K562 (cell line): ENCODE data around the gene SUPT5H. TPM values are rescaled to one million over a fixed set of nuclear protein-coding genes. Genes with fewer than 3 reads are reported as not detected.

Source experiments
- CREB3L1 ChIP-seq: fragments of 450-650 bp; IDR thresholded peaks from 2 replicates; pipeline ENCODE4 v1.6.1; 2014; ENCODE audit warnings: low read depth, mild to moderate bottlenecking, moderate library complexity, borderline replicate concordance
- DNMT1 ChIP-seq: fragments of 450-650 bp; IDR thresholded peaks from 2 replicates; pipeline ENCODE4 v1.6.1; 2016; ENCODE audit warnings: antibody characterized with exemption, mild to moderate bottlenecking
- E2F3 ChIP-seq: fragments of 250-450 bp; sonication (Bioruptor Pico); IDR thresholded peaks from 2 replicates; pipeline ENCODE4 v1.4.0; 2020; ENCODE audit warnings: mild to moderate bottlenecking
- GATA2 ChIP-seq: sonication (generic); formaldehyde crosslinking; IDR thresholded peaks from 2 replicates; pipeline ENCODE4 v1.4.0; 2020; ENCODE audit warnings: mild to moderate bottlenecking, missing genetic modification reagents
- KDM2B ChIP-seq: fragments of 250-450 bp; sonication (Bioruptor Pico); IDR thresholded peaks from 2 replicates; pipeline ENCODE4 v1.8.0; 2021; ENCODE audit warnings: mild to moderate bottlenecking, moderate library complexity
- LARP7 ChIP-seq: fragments of 450-650 bp; IDR thresholded peaks from 2 replicates; pipeline ENCODE4 v1.6.1; 2016
- NCOA4 ChIP-seq: fragments of 450-650 bp; IDR thresholded peaks from 2 replicates; pipeline ENCODE4 v1.6.1; 2018; ENCODE audit warnings: mild to moderate bottlenecking; ENCODE audit not compliant: partially characterized antibody
- NR4A1 ChIP-seq, 2 experiments: fragments of 250-450 bp in 1 of 2; fragments of 450-650 bp in 1 of 2; sonication (Bioruptor Pico) in 1 of 2; IDR thresholded peaks; 2 replicates each; pipeline versions ENCODE4 v1.4.0 to v1.6.1; 2016 to 2020; ENCODE audit warnings: mild to moderate bottlenecking in 2 of 2, missing compliant biosample characterization in 1 of 2, missing genetic modification characterization in 1 of 2, moderate library complexity in 1 of 2
- NRF1 ChIP-seq, 2 experiments: fragments of 450-650 bp; IDR thresholded peaks in 1 of 2; conservative IDR thresholded peaks in 1 of 2; 2 replicates each; pipeline ENCODE4 v1.6.1; 2014; ENCODE audit warnings: mild to moderate bottlenecking in 2 of 2
- SMARCA4 ChIP-seq: fragments of 450-650 bp; IDR thresholded peaks from 2 replicates; pipeline ENCODE4 v1.6.1; 2016
- SP2 ChIP-seq: IDR thresholded peaks from 2 replicates; pipeline ENCODE4 v1.6.1; 2011; ENCODE audit warnings: mild to moderate bottlenecking, low read depth, low read length, moderate library complexity; ENCODE audit not compliant: poor library complexity, severe bottlenecking; ENCODE audit errors: extremely low read depth
- TCF7 ChIP-seq: sonication (generic); IDR thresholded peaks from 2 replicates; pipeline ENCODE4 v1.6.1; 2016; ENCODE audit warnings: antibody characterized with exemption, borderline replicate concordance
- THAP12 ChIP-seq: fragments of 250-450 bp; sonication (Bioruptor Pico); IDR thresholded peaks from 2 replicates; pipeline ENCODE4 v1.9.0; 2021; ENCODE audit warnings: mild to moderate bottlenecking, inconsistent platforms
- ZNF253 ChIP-seq: fragments of 250-450 bp; sonication (Bioruptor Pico); conservative IDR thresholded peaks from 2 replicates; pipeline ENCODE4 v1.6.1; 2021; ENCODE audit warnings: mild to moderate bottlenecking
- ZNF274 ChIP-seq: IDR thresholded peaks from 2 replicates; pipeline ENCODE4 v1.6.1; 2011; ENCODE audit warnings: low read depth, mild to moderate bottlenecking, low read length, moderate library complexity, borderline replicate concordance
- ZSCAN29 ChIP-seq: fragments of 450-650 bp; IDR thresholded peaks from 2 replicates; pipeline ENCODE4 v1.6.1; 2017
- polyA plus RNA-seq, 8 experiments: library from polyadenylated mRNA; depleted of rRNA in 4 of 8; stranded (reverse) in 5 of 8; unstranded in 3 of 8; fragments of >200 nt; fragmentation: Nextera tagmentation in 2 of 8; fragmentation: Illumina TruSeq in 1 of 8; extraction: Ambion mirVana in 2 of 8; extraction: Trizol in 1 of 8; gene quantifications; 2 replicates each; pipeline versions ENCODE4 v1.2.1 to v1.2.3, GENCODE V29; 2011 to 2014; ENCODE audit warnings: inconsistent platforms in 1 of 8, missing spikeins in 1 of 8
- total RNA-seq, 7 experiments: library from RNA; depleted of rRNA in 6 of 7; stranded (reverse); fragments of >200 nt in 6 of 7; fragmentation: Illumina TruSeq in 2 of 7; extraction: Trizol in 2 of 7; gene quantifications; 2 replicates each; pipeline versions ENCODE4 v1.2.1 to v1.2.3, GENCODE V29; 2011 to 2021; ENCODE audit warnings: low replicate concordance in 1 of 7
- TF ChIP-seq, protein P1 (sequence below): fragments of 450-650 bp; formaldehyde crosslinking; IDR thresholded peaks from 2 replicates; pipeline ENCODE4 v1.4.0; 2022; ENCODE audit warnings: mild to moderate bottlenecking, moderate library complexity
- TF ChIP-seq, protein P2 (sequence below): fragments of 450-650 bp; formaldehyde crosslinking; IDR thresholded peaks from 2 replicates; pipeline ENCODE4 v1.4.0; 2020; ENCODE audit warnings: mild to moderate bottlenecking, mixed read lengths

The SUPT5H gene
- total and polyA plus RNA-seq, 9 of the 15 experiments (the other 6 are each of a cell fraction or from before 2014, with no cell fraction given): 13.3 to 85.9 (median 35.9) TPM

DNA sequence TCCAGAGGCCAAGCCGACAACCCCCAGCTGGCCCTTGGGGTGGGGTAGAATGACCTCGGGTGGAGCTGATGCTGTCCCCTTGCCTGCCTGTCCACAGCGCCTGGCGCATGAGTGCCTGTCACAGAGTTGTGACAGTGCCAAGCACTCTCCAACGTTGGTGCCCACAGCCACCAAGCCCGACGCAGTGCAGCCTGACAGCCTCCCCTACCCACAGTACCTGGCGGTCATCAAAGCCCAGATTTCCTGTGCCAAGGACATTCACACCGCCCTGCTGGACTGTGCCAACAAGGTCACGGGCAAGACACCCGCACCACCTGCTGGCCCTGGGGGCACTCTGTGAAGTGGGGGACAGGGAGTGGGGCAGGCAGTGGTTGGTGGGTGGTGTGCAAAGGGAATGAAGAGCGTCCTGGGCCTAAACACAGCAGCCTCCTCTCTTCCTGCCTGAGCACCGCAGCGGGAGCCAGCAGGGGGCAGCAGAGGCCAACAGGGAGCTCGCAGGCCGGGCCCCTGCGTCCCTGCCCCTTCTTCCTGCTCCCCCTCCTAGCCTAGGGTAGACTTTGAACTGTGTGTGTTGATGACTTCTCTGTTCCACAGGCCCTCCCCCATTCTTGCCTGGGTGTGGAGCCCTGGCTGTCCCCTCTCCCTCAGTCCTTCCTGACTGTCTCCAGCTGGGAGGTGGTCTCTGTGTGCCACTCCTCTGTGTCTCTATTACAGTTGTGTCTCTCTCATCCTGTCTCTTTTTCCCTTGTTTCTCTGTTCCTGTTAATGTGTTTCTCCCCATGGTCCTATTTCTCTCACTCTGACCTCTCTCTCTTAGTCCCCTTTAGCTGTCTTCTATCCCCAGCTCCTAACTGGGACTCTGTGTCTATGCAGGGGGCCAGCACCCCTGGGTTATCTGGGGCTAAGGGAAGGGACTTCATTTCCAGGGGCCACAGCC lies 47.8 kb upstream of the SUPT5H start (continued):
- TF ChIP-seq CREB3L1 (no peak), LARP7 (no peak), DNMT1 (no peak), ZNF253 (CRISPR knock-in tag) (no peak), NR4A1 (CRISPR knock-in tag; IDR thresholded peaks at IDR 0.05) (no peak), NR4A1 (tag; IDR thresholded peaks at IDR 0.05) (no peak), GATA2 (CRISPR knock-in tag) (no peak), NCOA4 (no peak), ZSCAN29 (no peak), KDM2B (CRISPR knock-in tag) (no peak), ZNF274 (no peak), SMARCA4 (peak; percentile 54; the same call in 1 of the 2 replicates), SP2 (no peak), THAP12 (CRISPR knock-in tag) (no peak), NRF1 (conservative IDR thresholded peaks at IDR 0.05 in 1 of 2, IDR thresholded peaks at IDR 0.05 in 1 of 2) (no peak), E2F3 (CRISPR knock-in tag) (no peak), TCF7 (no peak)
- TF ChIP-seq, protein P1, sequence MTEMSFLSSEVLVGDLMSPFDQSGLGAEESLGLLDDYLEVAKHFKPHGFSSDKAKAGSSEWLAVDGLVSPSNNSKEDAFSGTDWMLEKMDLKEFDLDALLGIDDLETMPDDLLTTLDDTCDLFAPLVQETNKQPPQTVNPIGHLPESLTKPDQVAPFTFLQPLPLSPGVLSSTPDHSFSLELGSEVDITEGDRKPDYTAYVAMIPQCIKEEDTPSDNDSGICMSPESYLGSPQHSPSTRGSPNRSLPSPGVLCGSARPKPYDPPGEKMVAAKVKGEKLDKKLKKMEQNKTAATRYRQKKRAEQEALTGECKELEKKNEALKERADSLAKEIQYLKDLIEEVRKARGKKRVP: no peak
- TF ChIP-seq, protein P2, sequence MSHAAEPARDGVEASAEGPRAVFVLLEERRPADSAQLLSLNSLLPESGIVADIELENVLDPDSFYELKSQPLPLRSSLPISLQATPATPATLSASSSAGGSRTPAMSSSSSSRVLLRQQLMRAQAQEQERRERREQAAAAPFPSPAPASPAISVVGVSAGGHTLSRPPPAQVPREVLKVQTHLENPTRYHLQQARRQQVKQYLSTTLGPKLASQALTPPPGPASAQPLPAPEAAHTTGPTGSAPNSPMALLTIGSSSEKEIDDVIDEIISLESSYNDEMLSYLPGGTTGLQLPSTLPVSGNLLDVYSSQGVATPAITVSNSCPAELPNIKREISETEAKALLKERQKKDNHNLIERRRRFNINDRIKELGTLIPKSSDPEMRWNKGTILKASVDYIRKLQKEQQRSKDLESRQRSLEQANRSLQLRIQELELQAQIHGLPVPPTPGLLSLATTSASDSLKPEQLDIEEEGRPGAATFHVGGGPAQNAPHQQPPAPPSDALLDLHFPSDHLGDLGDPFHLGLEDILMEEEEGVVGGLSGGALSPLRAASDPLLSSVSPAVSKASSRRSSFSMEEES (CRISPR knock-in tag): no peak
